ENCODE data around the gene E2F4. TPM values are rescaled to one million over a fixed set of nuclear protein-coding genes. Genes with fewer than 3 reads are reported as not detected.

Gene E2F4
- total and polyA plus RNA-seq, 9 of the 15 experiments (the other 6 are each of a cell fraction or from before 2014, with no cell fraction given): 9.7 to 139 (median 106) TPM

DNA sequence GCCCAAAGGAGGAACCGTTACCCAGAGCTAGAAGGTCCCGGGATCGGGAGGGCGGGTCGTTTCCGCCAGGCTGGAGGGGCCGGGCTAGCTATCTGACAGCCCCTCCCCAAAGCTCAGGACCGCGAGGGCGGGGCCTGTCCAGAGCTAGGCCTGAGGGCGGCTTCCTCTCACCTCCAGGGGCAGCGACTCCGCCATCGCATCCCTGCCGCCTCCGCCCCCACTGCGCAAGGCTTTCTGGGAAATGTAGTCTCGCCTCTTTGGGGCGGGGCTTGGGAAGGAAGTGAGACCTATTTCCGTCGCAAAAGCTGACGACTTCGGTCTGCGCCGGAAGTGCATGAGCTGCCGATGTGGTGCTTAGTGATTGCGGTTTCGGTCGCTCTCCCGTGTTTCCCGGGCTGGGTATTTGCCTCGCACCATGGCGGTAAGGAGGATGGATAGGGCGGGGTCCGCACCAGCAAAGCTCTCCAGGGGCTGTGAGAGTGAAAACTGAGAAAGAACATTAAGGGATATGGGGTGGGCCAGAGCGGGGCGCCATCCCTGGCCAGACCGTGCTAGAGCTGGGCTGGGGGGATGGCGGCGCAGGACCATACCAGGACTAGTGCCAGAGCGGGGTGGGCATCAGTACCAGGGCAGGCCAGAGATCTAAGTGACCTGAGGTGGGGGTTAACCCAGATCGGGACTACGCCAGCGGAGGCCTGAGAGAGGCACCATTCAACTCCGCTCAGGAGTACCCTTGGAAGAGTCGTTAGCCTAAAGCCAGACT, 35.0 kb downstream of the E2F4 start, which contains the start of gene TMEM208 (continued):
- TF ChIP-seq, protein P1, sequence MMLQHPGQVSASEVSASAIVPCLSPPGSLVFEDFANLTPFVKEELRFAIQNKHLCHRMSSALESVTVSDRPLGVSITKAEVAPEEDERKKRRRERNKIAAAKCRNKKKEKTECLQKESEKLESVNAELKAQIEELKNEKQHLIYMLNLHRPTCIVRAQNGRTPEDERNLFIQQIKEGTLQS (IDR thresholded peaks at IDR 0.05): no peak
- TF ChIP-seq, protein P1 (CRISPR knock-in tag; conservative IDR thresholded peaks at IDR 0.05): 0 out of 2 replicates have a peak, but pooled peaks have one; percentile 3
- TF ChIP-seq XRCC5 (IDR thresholded peaks at IDR 0.05; ENCODE audit: low read depth, low read length) (no peak), GABPA (tag; conservative IDR thresholded peaks at IDR 0.05; ENCODE audit: low read depth) (peak; percentile 100), CREB3L1 (IDR thresholded peaks at IDR 0.05; ENCODE audit: borderline replicate concordance, low read depth) (peak; percentile 99), TGIF2 (CRISPR knock-in tag; IDR thresholded peaks at IDR 0.05) (no peak; the same call in 1 of the 2 replicates), SAFB2 (IDR thresholded peaks at IDR 0.05; ENCODE audit: borderline replicate concordance, low read depth, low read length, severe bottlenecking) (no peak), IFI16 (CRISPR knock-in tag; IDR thresholded peaks at IDR 0.05) (no peak), SMAD3 (CRISPR knock-in tag; conservative IDR thresholded peaks at IDR 0.05) (0 out of 2 replicates have a peak, but pooled peaks have one; percentile 44), HEY1 (CRISPR knock-in tag; IDR thresholded peaks at IDR 0.05; ENCODE audit: borderline replicate concordance) (no peak), PKNOX1 (IDR thresholded peaks at IDR 0.05) (peak; percentile 81), POLR2H (tag; IDR thresholded peaks at IDR 0.05; ENCODE audit: low read depth) (peak; percentile 59), SAP30 (IDR thresholded peaks at IDR 0.05; ENCODE audit: borderline replicate concordance, insufficient read depth, low read depth, low read length, poor library complexity, severe bottlenecking) (peak; percentile 87), SIRT6 (IDR thresholded peaks at IDR 0.05; ENCODE audit: low read depth, low read length) (no peak), NR2C2 (CRISPR knock-in tag; IDR thresholded peaks at IDR 0.05) (peak; percentile 76), NR2C2 (tag; IDR thresholded peaks at IDR 0.05) (peak; percentile 85), HNRNPLL (IDR thresholded peaks at IDR 0.05; ENCODE audit: low read depth, low read length, poor library complexity, severe bottlenecking) (peak; percentile 47), ZBTB12 (CRISPR knock-in tag; IDR thresholded peaks at IDR 0.05) (peak; percentile 99)
